Ectodermal cell (in vitro differentiated cells): ENCODE data around the gene ZNF491.
A peak's percentile ranks its signal among the peaks of the same experiment; 100 is the strongest.
"Not testable (repeated sequence)": the region's sequence is repeated elsewhere in the genome, so short reads cannot be mapped to it uniquely, and the experiment has no call there.

Experiments
- H3K27ac ChIP-seq: 2 replicates; pipeline ENCODE4 v1.7.0; 2013; ENCODE audit warnings: mild to moderate bottlenecking, low read depth, low read length; ENCODE audit not compliant: insufficient read depth, poor library complexity, severe bottlenecking
- H3K27me3 ChIP-seq: 2 replicates; pipeline ENCODE4 v1.7.0; 2013; ENCODE audit warnings: mild to moderate bottlenecking, low read length; ENCODE audit not compliant: insufficient read depth, control insufficient read depth, poor library complexity, severe bottlenecking
- H3K36me3 ChIP-seq: one replicate; pipeline ENCODE4 v1.7.0; 2013; ENCODE audit warnings: low read length; ENCODE audit not compliant: control insufficient read depth, insufficient read depth
- H3K4me1 ChIP-seq: one replicate; pipeline ENCODE4 v1.7.0; 2013; ENCODE audit warnings: low read length; ENCODE audit not compliant: control insufficient read depth, insufficient read depth
- H3K4me3 ChIP-seq: 2 replicates; pipeline ENCODE4 v1.7.0; 2013; ENCODE audit warnings: low read depth, low read length, control low read depth; ENCODE audit not compliant: insufficient read depth
- H3K9me3 ChIP-seq: 2 replicates; pipeline ENCODE4 v1.7.0; 2013; ENCODE audit warnings: mild to moderate bottlenecking, low read length, moderate library complexity; ENCODE audit not compliant: control insufficient read depth
- WGBS, 2 experiments: methylation state at CpG; one replicate each; pipeline ENCODE4 v1.1.7; 2013; ENCODE audit warnings: missing lambda C conversion rate in 2 of 2; 5-methylcytosine and 5-hydroxymethylcytosine counted together

The ZNF491 gene

DNA sequence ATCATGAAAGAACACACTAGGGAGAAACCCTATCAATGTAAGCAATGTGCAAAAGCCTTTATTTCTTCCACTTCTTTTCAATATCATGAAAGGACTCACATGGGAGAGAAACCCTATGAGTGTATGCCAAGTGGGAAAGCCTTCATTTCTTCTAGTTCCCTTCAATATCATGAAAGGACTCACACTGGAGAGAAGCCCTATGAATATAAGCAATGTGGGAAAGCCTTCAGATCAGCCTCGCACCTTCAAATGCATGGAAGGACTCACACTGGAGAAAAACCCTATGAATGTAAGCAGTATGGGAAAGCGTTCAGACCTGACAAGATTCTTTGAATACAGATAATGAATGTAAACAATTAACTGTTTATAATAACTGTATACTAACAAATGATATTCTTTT, 35.2 kb downstream of the ZNF491 start:
- Histone ChIP-seq H3K4me3 (no peak overlapping the region), H3K27me3 (no peaks in the 10 kb centered on the region), H3K36me3 (peaks cover 58% of the 10 kb centered on the region), H3K4me1 (no peaks in the 10 kb centered on the region), H3K9me3 (peaks cover 13% of the 10 kb centered on the region), H3K27ac (no peak overlapping the region)
- 93 to 96% methylated on average over 1 to 2 of the region's 2 CpGs for WGBS, 2 experiments

DNA sequence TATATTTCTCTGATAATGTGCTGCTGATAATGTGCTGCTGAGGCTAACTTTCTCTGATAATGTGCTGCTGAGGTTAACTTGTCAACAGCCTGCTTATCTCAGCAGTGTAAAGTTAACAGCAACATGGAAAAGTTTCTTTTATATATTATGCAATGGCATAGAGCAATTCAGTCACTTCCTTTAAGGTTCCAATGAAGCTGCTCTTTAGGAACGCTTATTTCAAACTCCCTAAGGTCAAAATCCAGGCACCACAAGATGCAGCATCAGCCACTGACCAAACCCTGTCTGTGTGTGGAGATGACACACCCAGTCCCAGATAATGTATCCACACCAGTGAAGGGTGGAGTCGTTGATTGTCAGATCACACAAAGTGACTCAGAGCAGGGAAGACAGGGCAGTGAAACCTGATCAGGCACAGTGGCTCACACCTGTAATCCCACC, 37.3 kb downstream of the ZNF491 start:
- not testable (repeated sequence) for H3K4me1 ChIP-seq, H3K27me3 ChIP-seq, H3K4me3 ChIP-seq, H3K27ac ChIP-seq
- 88% methylated on average over 2 of the region's 2 CpGs for WGBS, 2 experiments
- peaks cover 39% of the 10 kb centered on the region for H3K36me3 ChIP-seq
- H3K9me3 ChIP-seq: peaks cover 13% of the 10 kb centered on the region

DNA sequence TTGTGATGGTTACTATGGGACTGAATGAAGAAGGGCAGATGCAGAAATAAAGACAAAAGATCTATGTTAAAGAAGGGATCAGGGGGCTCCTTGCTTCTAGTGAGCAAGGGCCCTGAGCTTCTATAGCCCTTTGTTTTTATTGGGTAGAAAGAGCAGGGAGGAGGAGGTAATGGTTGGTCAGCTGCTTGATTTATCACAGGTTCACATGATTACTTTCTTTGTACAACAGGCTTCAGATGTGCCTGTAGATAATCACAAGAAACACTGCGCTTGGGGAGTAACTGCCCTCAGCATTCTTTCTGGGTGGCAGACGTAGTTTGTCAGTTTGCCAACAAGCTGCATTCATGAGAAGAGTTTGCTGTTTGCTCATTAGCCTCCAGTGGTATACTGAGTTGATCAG, 45.4 kb downstream of the ZNF491 start:
- Histone ChIP-seq H3K27me3 (no peaks in the 10 kb centered on the region), H3K27ac (no peak overlapping the region), H3K4me3 (no peak overlapping the region), H3K4me1 (no peaks in the 10 kb centered on the region), H3K9me3 (no peaks in the 10 kb centered on the region), H3K36me3 (no peaks in the 10 kb centered on the region)
- 75 to 94% methylated on average over 2 of the region's 2 CpGs for WGBS, 2 experiments

DNA sequence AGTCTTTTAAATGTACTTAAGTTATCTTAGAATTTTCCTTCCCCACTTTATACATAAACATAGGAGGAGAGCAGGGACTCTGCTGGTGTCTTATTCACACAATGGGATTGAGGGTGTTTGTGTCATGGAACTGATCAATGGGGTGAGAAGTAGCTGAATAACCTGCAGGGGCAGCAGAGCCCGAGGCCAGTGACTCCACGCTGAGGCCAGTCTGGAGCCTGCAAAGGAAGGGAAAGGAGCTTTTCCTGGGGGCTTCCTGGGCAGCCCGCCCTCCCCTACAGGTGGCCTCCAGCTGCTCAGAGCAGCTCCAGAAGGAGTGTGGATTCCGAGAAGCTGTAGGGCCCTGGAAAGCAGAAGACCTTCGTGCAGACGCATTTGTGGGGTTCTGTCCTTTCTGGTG, 49.3 kb downstream of the ZNF491 start:
- H3K4me3 ChIP-seq, H3K9me3 ChIP-seq, H3K4me1 ChIP-seq, H3K27me3 ChIP-seq, H3K36me3 ChIP-seq, H3K27ac ChIP-seq: not testable (repeated sequence)
- WGBS, 2 experiments: 48 to 55% methylated on average over 6 of the region's 6 CpGs

DNA sequence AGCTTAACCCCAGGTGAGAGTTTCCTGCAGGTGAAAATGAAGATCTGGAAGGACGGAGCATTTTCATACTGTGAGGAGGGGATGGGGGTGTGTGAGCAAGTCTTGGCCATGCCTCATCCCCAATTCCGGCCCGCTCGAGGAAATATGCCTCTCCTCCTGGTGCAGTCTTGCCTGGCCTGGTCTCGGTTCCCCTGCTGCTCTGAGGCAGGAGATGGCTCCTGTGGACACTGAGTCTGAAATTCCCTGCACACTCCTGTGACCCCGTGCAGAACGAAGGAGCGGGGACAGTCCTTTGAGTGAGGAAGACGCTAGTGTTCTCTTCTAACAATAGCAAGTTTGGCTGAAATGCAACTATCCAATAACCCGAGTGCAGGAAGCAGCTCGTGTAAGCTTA, 49.9 kb downstream of the ZNF491 start:
- no peak overlapping the region for H3K27ac ChIP-seq
- H3K27me3 ChIP-seq: no peaks in the 10 kb centered on the region
- H3K4me3 ChIP-seq: no peak overlapping the region
- 88 to 90% methylated on average over 11 of the region's 11 CpGs for WGBS, 2 experiments
- H3K9me3 ChIP-seq: no peaks in the 10 kb centered on the region
- no peaks in the 10 kb centered on the region for H3K4me1 ChIP-seq
- H3K36me3 ChIP-seq: no peaks in the 10 kb centered on the region

DNA sequence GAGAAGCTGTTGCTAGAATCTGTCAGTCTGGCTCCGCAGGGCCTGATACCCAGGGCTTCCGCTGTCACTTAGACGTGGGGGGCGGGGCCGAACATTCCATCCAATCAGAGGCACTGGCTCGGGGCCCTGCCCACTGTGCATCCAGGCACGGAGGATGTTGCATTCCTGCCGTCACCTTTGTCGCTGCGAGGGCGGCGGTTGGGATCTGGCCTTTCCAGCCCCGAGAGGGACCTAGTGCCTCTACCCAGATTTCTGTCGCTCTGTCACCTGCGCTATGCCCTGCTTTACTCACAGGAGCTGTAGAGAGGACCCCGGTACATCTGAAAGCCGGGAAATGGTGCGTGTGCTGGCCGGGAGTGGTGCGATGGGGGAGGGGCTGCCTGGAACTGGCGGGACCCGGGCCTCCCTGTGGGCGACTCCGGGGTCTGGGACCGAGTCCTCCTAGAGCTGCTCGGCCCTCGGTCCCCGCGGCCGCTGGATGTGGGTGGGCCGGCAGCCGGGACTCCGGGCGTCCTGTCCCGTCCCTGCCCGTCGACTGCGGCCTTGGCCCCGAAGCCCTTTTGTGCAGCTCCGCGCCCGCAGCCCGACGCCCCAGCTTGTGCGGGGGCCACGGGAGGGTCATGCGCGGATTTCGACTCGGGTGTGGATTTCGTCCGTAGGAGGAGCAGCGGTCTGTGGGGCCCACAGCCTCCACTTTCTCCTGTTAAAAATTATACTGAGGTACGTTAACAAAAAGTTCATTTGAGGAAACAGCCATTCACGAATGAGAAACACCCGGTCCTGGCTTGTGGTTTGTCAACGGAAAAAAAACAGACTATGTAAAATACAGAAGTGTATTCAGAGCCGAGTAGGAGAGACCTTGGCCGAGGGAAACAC, 50.5 kb downstream of the ZNF491 start, which contains the start of gene ZNF439:
Gene ZNF439, plus strand, starts transcription at position 133 of the 876 bp plus-strand sequence. Its CDS starts 142 bp downstream, at position 275.
- Histone ChIP-seq H3K4me3 (peak within 1 kb of the TSS; percentile 36), H3K4me1 (no peaks in the 10 kb centered on the region), H3K27me3 (no peaks in the 10 kb centered on the region), H3K9me3 (no peaks in the 10 kb centered on the region), H3K27ac (no peak within 1 kb of the TSS), H3K36me3 (no peaks in the 10 kb centered on the region)
- 64 to 67% methylated on average over 59 of the region's 59 CpGs for WGBS, 2 experiments

DNA sequence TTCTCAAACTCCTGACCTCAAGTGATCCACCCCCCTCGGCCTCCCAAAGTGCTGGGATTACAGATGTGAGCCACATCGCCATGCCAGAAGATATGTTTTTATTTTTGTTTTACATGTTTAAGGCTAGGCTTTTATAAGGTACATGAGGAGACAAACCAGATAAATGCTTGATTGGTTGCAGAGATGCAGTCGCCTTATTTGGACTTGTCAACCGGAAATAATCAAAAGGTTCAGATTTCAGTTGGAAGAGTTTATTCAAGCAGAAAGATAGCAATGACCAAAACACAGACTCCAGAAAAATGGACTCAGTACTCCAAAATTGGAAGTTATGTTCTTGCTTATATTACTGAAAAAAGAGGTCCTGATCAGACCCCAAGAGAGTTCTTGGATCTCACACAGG, 52.0 kb downstream of the ZNF491 start:
- not testable (repeated sequence) for H3K36me3 ChIP-seq, H3K4me3 ChIP-seq, H3K4me1 ChIP-seq, H3K27me3 ChIP-seq, H3K27ac ChIP-seq, H3K9me3 ChIP-seq
- WGBS, 2 experiments: 93 to 94% methylated on average over 4 of the region's 4 CpGs

DNA sequence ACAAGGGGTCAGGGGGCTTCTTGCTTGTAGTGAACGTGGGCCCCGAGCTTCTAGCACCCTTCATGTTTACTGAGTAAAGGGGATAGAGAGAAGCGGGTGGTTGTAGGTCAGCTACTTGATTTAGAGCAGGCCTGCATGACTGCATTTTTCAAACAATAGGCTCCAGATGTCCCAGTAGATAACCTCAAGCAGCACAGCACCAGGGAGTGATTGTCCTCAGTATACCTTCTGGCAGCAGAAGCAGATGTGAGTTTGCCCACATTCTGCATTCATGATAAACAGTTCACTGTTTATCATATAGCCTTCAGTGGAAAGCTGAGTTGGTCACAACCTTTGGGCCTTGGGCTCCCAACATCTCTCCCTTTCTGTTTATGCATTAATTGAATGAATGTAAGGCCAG, 55.0 kb downstream of the ZNF491 start:
- Histone ChIP-seq H3K4me3 (no peak overlapping the region), H3K36me3 (no peaks in the 10 kb centered on the region), H3K4me1 (no peaks in the 10 kb centered on the region), H3K27ac (no peak overlapping the region), H3K9me3 (no peaks in the 10 kb centered on the region), H3K27me3 (no peaks in the 10 kb centered on the region)
- 75 to 79% methylated on average over 3 of the region's 3 CpGs for WGBS, 2 experiments

DNA sequence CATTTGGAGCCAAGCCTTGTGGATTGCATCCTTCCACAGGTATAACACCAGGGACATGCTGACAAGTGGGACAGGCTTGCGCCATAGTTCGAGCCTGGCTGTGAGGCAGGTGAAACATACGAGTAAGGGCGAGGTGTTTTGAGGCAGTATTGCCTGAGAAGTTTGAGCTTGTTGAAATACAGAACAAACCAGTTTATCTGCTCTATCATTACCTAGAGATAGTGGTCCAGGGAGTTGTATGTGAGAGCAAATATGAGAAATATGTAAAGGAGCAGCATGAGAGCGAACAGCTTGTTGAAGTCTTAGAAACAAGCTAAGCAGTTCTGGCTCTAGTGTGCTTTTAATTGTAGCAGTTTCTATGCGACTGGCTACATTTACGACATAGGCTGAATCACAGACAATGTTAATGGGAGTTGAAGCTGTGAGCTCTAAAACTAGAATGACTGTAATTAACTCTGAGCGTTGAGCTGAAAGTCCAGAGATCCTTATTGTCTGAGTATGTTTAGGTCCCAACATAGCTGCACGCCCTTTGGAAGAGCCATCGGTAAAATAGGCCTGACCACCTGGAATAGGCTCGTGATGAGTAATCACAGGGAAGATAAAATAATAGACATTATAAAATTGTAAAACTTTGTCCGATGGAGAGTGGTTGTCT, 58.4 kb downstream of the ZNF491 start:
- no peaks in the 10 kb centered on the region for H3K9me3 ChIP-seq
- no peak overlapping the region for H3K4me3 ChIP-seq
- H3K36me3 ChIP-seq: no peaks in the 10 kb centered on the region
- no peaks in the 10 kb centered on the region for H3K4me1 ChIP-seq
- 90 to 91% methylated on average over 12 of the region's 12 CpGs for WGBS, 2 experiments
- H3K27me3 ChIP-seq: no peaks in the 10 kb centered on the region
- H3K27ac ChIP-seq: no peak overlapping the region
